ENCODE data around the gene EPB41L3. TPM values are rescaled to one million over a fixed set of nuclear protein-coding genes. Genes with fewer than 3 reads are reported as not detected.

The EPB41L3 gene
- total and polyA plus RNA-seq, 2 experiments from 2014 or later, result 20.8 to 22.2 TPM

DNA sequence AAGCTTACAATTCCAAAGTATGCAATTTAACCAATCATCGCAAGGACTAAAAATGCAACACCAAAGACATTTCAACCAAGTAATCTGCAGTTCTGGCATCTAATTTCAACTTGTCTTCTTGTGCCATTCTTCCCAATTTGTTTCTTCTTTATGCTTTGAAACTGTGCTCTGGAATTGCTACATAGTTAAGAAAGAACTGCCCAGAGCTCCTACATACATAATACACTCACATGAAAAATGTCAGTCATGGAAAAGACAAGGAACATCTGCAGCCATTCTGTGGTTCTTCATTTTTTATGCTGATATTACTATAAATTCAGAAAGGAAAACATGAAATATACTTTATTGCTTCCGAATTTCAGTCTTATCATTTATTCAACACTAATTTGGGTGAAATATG lies 4.4 kb downstream of the EPB41L3 start:
- H3K36me3 ChIP-seq (ENCODE audit: low read depth), result no peaks in the 10 kb centered on the region
- no peak overlapping the region for H3K4me3 ChIP-seq
- H3K9ac ChIP-seq, result no peak overlapping the region
- no peaks in the 10 kb centered on the region for H3K4me1 ChIP-seq (ENCODE audit: insufficient read depth)
- no peaks in the 10 kb centered on the region for H4K20me1 ChIP-seq (ENCODE audit: insufficient read depth)
- H3K27me3 ChIP-seq (replicated peaks; ENCODE audit: insufficient read depth), result no peaks in the 10 kb centered on the region
- WGBS, 2 experiments (ENCODE audit: low coverage in 1 of 2, low lambda C conversion rate in 2 of 2, missing lambda C conversion rate in 2 of 2), result 85 to 91% methylated on average over 2 of the region's 2 CpGs
- H3K4me2 ChIP-seq (ENCODE audit: unreplicated experiment), result no peak overlapping the region
- TF ChIP-seq EZH2 (IDR thresholded peaks at IDR 0.05; ENCODE audit: insufficient read depth, poor library complexity, severe bottlenecking) (no peak), EZH2phosphoT487 (IDR thresholded peaks at IDR 0.05; ENCODE audit: insufficient read depth, low read depth) (no peak)
- H3K9me3 ChIP-seq (ENCODE audit: low read depth), result no peaks in the 10 kb centered on the region
- H3K79me2 ChIP-seq (ENCODE audit: insufficient read depth), result peaks cover 24% of the 10 kb centered on the region; the same call in 1 of the 2 replicates
- H3F3A ChIP-seq (ENCODE audit: insufficient read depth), result peaks cover 8% of the 10 kb centered on the region; the same call in 1 of the 2 replicates
- H3K9me2 ChIP-seq (ENCODE audit: insufficient read depth), result no peaks in the 10 kb centered on the region
- no peak overlapping the region for H3K27ac ChIP-seq
- no peak for DNase-seq
- H2AFZ ChIP-seq, result no peak overlapping the region
- in situ Hi-C loops (cut with MboI), result no loop called here

DNA sequence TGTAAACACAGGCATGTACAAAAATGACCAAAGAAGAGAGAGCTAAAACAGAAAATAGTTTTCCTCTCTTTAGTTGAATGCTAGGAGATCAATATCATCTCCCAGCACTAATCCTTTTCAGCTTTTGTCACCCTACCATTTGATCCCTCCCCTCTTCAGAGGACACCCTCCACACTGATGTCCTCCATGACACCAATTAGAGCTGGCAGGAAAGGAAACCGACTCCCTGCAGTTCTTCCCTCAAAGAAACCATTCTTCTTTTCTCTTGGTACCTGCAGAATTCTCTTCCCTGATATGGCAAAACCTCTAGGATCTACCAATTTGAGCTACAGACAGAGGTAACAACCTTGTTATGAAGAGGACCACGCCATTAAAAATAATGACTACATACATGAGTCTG lies 5.3 kb downstream of the EPB41L3 start:
- Histone ChIP-seq H3K27me3 (replicated peaks; ENCODE audit: insufficient read depth) (no peaks in the 10 kb centered on the region), H3K4me1 (ENCODE audit: insufficient read depth) (no peaks in the 10 kb centered on the region), H3F3A (ENCODE audit: insufficient read depth) (peaks cover 8% of the 10 kb centered on the region; the same call in 1 of the 2 replicates), H3K9me2 (ENCODE audit: insufficient read depth) (no peaks in the 10 kb centered on the region), H3K36me3 (ENCODE audit: low read depth) (no peaks in the 10 kb centered on the region), H3K79me2 (ENCODE audit: insufficient read depth) (peaks cover 27% of the 10 kb centered on the region; the same call in 1 of the 2 replicates), H3K9me3 (ENCODE audit: low read depth) (no peaks in the 10 kb centered on the region), H2AFZ (no peak overlapping the region), H3K4me3 (no peak overlapping the region), H3K9ac (no peak overlapping the region), H4K20me1 (ENCODE audit: insufficient read depth) (no peaks in the 10 kb centered on the region), H3K27ac (no peak overlapping the region), H3K4me2 (ENCODE audit: unreplicated experiment) (no peak overlapping the region)
- in situ Hi-C loops (cut with MboI), result no loop called here
- WGBS, 2 experiments (ENCODE audit: low coverage in 1 of 2, low lambda C conversion rate in 2 of 2, missing lambda C conversion rate in 2 of 2), result 89 to 95% methylated on average over 2 of the region's 2 CpGs
- TF ChIP-seq EZH2 (IDR thresholded peaks at IDR 0.05; ENCODE audit: insufficient read depth, poor library complexity, severe bottlenecking), result no peak
- no peak for DNase-seq

DNA sequence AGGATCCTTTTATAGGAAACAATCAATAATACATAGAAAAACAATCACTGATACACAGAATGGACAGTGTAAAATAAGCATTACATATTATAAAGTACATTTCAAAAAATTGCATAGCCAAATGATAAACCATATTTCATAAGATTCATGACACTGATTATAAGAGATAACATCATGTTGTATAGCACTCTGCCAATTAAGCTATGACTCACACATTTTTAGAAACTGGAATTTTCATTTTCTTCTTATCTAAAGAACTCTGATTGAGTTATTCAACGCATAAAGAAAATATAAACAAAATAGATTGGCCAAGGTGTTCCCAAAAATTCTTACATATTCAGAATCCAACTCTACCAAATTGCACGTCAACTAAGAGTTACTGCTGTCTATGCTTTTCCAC lies 5.9 kb downstream of the EPB41L3 start:
- Histone ChIP-seq H3K4me1 (ENCODE audit: insufficient read depth) (no peaks in the 10 kb centered on the region), H3K27me3 (replicated peaks; ENCODE audit: insufficient read depth) (no peaks in the 10 kb centered on the region), H3K36me3 (ENCODE audit: low read depth) (no peaks in the 10 kb centered on the region), H3K9me2 (ENCODE audit: insufficient read depth) (no peaks in the 10 kb centered on the region), H3K4me2 (ENCODE audit: unreplicated experiment) (no peak overlapping the region), H3K27ac (no peak overlapping the region), H3K79me2 (ENCODE audit: insufficient read depth) (peaks cover 32% of the 10 kb centered on the region), H3K4me3 (no peak overlapping the region), H3K9ac (no peak overlapping the region), H2AFZ (no peak overlapping the region), H3K9me3 (ENCODE audit: low read depth) (no peaks in the 10 kb centered on the region), H4K20me1 (ENCODE audit: insufficient read depth) (no peaks in the 10 kb centered on the region), H3F3A (ENCODE audit: insufficient read depth) (peaks cover 8% of the 10 kb centered on the region; the same call in 1 of the 2 replicates)
- TF ChIP-seq EZH2 (IDR thresholded peaks at IDR 0.05; ENCODE audit: insufficient read depth, poor library complexity, severe bottlenecking) (no peak), EZH2phosphoT487 (IDR thresholded peaks at IDR 0.05; ENCODE audit: insufficient read depth, low read depth) (no peak)
- 87 to 89% methylated on average over 2 of the region's 2 CpGs for WGBS, 2 experiments (ENCODE audit: low coverage in 1 of 2, low lambda C conversion rate in 2 of 2, missing lambda C conversion rate in 2 of 2)
- no peak for DNase-seq
- in situ Hi-C loops (cut with MboI), result no loop called here

DNA sequence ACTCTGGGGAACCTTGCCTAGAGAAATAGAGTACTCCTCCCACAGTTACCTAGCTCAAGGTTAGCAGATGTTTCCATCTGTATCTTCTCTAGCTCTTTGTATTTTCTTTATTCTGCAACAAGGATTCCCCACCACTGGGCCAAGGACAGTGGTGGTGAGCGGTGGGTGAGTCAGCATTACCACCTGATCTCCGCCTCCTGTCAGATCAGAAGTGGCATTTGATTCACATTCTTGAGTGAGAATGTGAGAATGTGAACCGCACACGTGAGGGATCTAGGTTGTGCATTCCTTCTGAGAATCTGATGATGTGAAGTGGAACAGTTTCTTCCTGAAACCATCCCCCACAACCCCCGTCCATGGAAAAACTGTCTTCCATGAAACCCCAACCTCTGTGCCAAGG lies 9.0 kb downstream of the EPB41L3 start:
- Histone ChIP-seq H3K4me1 (ENCODE audit: insufficient read depth) (no peaks in the 10 kb centered on the region), H3K9me3 (ENCODE audit: low read depth) (no peaks in the 10 kb centered on the region), H3K79me2 (ENCODE audit: insufficient read depth) (peaks cover 41% of the 10 kb centered on the region), H3K9me2 (ENCODE audit: insufficient read depth) (no peaks in the 10 kb centered on the region), H3K4me3 (no peak overlapping the region), H3K27me3 (replicated peaks; ENCODE audit: insufficient read depth) (no peaks in the 10 kb centered on the region), H3F3A (ENCODE audit: insufficient read depth) (no peaks in the 10 kb centered on the region), H3K9ac (no peak overlapping the region), H3K27ac (no peak overlapping the region), H4K20me1 (ENCODE audit: insufficient read depth) (no peaks in the 10 kb centered on the region), H3K4me2 (ENCODE audit: unreplicated experiment) (no peak overlapping the region), H2AFZ (no peak overlapping the region), H3K36me3 (ENCODE audit: low read depth) (no peaks in the 10 kb centered on the region)
- in situ Hi-C loops (cut with MboI), result no loop called here
- no peak for TF ChIP-seq EZH2phosphoT487 (IDR thresholded peaks at IDR 0.05; ENCODE audit: insufficient read depth, low read depth)
- TF ChIP-seq EZH2 (IDR thresholded peaks at IDR 0.05; ENCODE audit: insufficient read depth, poor library complexity, severe bottlenecking), result no peak
- WGBS, 2 experiments (ENCODE audit: low coverage in 1 of 2, low lambda C conversion rate in 2 of 2, missing lambda C conversion rate in 2 of 2), result 85 to 93% methylated on average over 5 of the region's 5 CpGs
- no peak for DNase-seq

GRCh38 chr18:5532066-5532465 lies 11.7 kb downstream of the EPB41L3 start:
- peaks cover 50% of the 10 kb centered on the region for H3K79me2 ChIP-seq (ENCODE audit: insufficient read depth)
- peaks cover 11% of the 10 kb centered on the region for H3F3A ChIP-seq (ENCODE audit: insufficient read depth)
- no peaks in the 10 kb centered on the region for H3K9me3 ChIP-seq (ENCODE audit: low read depth)
- H3K36me3 ChIP-seq (ENCODE audit: low read depth), result no peaks in the 10 kb centered on the region
- no peaks in the 10 kb centered on the region for H3K9me2 ChIP-seq (ENCODE audit: insufficient read depth)
- TF ChIP-seq EZH2 (IDR thresholded peaks at IDR 0.05; ENCODE audit: insufficient read depth, poor library complexity, severe bottlenecking), result no peak
- no peak for TF ChIP-seq EZH2phosphoT487 (IDR thresholded peaks at IDR 0.05; ENCODE audit: insufficient read depth, low read depth)
- peaks cover 10% of the 10 kb centered on the region for H3K4me1 ChIP-seq (ENCODE audit: insufficient read depth)
- DNase-seq, result no peak
- in situ Hi-C loops (cut with MboI), result no loop called here
- no peaks in the 10 kb centered on the region for H4K20me1 ChIP-seq (ENCODE audit: insufficient read depth)
- H3K4me2 ChIP-seq (ENCODE audit: unreplicated experiment), result no peak overlapping the region
- no peak overlapping the region for H3K27ac ChIP-seq
- no peak overlapping the region for H3K4me3 ChIP-seq
- H3K27me3 ChIP-seq (replicated peaks; ENCODE audit: insufficient read depth), result no peaks in the 10 kb centered on the region
- H2AFZ ChIP-seq, result no peak overlapping the region
- H3K9ac ChIP-seq, result no peak overlapping the region
- 64 to 76% methylated on average over 3 of the region's 3 CpGs for WGBS, 2 experiments (ENCODE audit: low coverage in 1 of 2, low lambda C conversion rate in 2 of 2, missing lambda C conversion rate in 2 of 2)

Measured in GM23248 (cell line).